Erythroblast (primary cell): ENCODE measurements around the gene SOCS1.

ENCODE experiments used
- GATA1 ChIP-seq: IDR thresholded peaks from 2 replicates; pipeline ENCODE4 v1.6.1; 2011; ENCODE audit warnings: low read depth, mild to moderate bottlenecking, control low read depth, low read length, moderate library complexity
- POLR2A ChIP-seq: IDR thresholded peaks from 2 replicates; pipeline ENCODE4 v1.6.1; 2011; ENCODE audit warnings: mild to moderate bottlenecking, low read length

DNA sequence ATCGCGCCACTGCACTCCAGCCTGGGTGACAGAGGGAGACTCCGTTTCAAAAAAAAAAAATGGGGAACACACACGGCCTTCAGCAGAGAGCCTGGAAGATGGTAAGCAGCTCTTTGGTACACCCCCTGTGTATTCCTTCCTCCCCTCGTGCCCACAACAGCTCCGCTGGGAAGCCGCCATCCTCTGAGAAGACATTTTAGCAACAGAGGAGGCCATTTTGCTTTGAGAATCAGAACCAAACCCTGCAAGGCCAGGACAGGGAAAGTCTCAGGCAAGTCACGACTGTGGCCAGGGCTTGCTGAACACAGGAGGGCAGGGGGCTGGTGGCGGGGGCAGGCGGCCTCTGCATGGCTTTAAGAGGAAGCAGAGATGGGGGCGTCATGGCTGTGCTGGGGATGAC, 45.7 kb downstream of the SOCS1 start:
- no peak for TF ChIP-seq POLR2A
- TF ChIP-seq GATA1: no peak
